Liver (tissue), 9 donors: ENCODE measurements around the gene CD300C. TPM values are rescaled to one million over a fixed set of nuclear protein-coding genes. Genes with fewer than 3 reads are reported as not detected.
"Not testable (repeated sequence)": the region's sequence is repeated elsewhere in the genome, so short reads cannot be mapped to it uniquely, and the experiment has no call there.

Source experiments
- DNase-seq: peaks from one replicate; pipeline ENCODE4 v3.0.0-alpha.2; 2017; ENCODE audit warnings: low spot score
- H3K27ac ChIP-seq, 2 donors: one replicate each; pipeline ENCODE4 v1.7.0; 2013; ENCODE audit warnings: inconsistent platforms in 2 of 2, low read length in 2 of 2, control low read depth in 1 of 2, low read depth in 1 of 2, mild to moderate bottlenecking in 1 of 2
- H3K27me3 ChIP-seq, 4 donors: one replicate each; pipeline versions ENCODE4 v1.6.1 to v1.7.0; 2013; ENCODE audit warnings: low read length in 3 of 4, inconsistent platforms in 1 of 4, mild to moderate bottlenecking in 1 of 4, moderate library complexity in 1 of 4; ENCODE audit not compliant: control insufficient read depth in 4 of 4, insufficient read depth in 4 of 4
- H3K36me3 ChIP-seq, 4 donors: one replicate each; pipeline versions ENCODE4 v1.6.1 to v1.7.0; 2013; ENCODE audit warnings: low read length in 3 of 4, mild to moderate bottlenecking in 3 of 4, low read depth in 1 of 4, moderate library complexity in 1 of 4; ENCODE audit not compliant: control insufficient read depth in 4 of 4, insufficient read depth in 3 of 4
- H3K4me1 ChIP-seq, 4 donors: one replicate each; pipeline versions ENCODE4 v1.6.1 to v1.7.0; 2013; ENCODE audit warnings: low read length in 3 of 4, mild to moderate bottlenecking in 3 of 4, moderate library complexity in 1 of 4; ENCODE audit not compliant: control insufficient read depth in 4 of 4, insufficient read depth in 4 of 4
- H3K4me3 ChIP-seq, 3 donors: one replicate each; pipeline versions ENCODE4 v1.6.1 to v1.7.0; 2013; ENCODE audit warnings: low read length in 3 of 3, control low read depth in 1 of 3, low read depth in 1 of 3, mild to moderate bottlenecking in 1 of 3
- H3K9ac ChIP-seq, 2 donors: one replicate each; pipeline ENCODE4 v1.7.0; 2013; ENCODE audit warnings: low read length in 2 of 2, mild to moderate bottlenecking in 2 of 2, moderate library complexity in 2 of 2, control low read depth in 1 of 2, low read depth in 1 of 2
- H3K9me3 ChIP-seq, 4 donors: one replicate each; pipeline versions ENCODE4 v1.6.1 to v1.7.0; 2013; ENCODE audit warnings: low read length in 3 of 4; ENCODE audit not compliant: control insufficient read depth in 4 of 4
- ATF3 ChIP-seq: IDR thresholded peaks from 2 replicates; pipeline ENCODE4 v1.6.1; 2016; ENCODE audit warnings: antibody characterized with exemption
- CTCF ChIP-seq: fragments of 150-350 bp; IDR thresholded peaks from 2 replicates; pipeline ENCODE4 v1.5.1; 2017; ENCODE audit warnings: improper control_type of control experiment, low read depth, low read length; ENCODE audit not compliant: missing input control
- EGR1 ChIP-seq, 2 donors: IDR thresholded peaks; 2 replicates each; pipeline ENCODE4 v1.6.1; 2016 to 2018; ENCODE audit warnings: antibody characterized with exemption in 2 of 2, low read depth in 2 of 2
- FOXA1 ChIP-seq: IDR thresholded peaks from 2 replicates; pipeline ENCODE4 v1.6.1; 2016; ENCODE audit warnings: antibody characterized with exemption
- FOXA2 ChIP-seq: IDR thresholded peaks from 2 replicates; pipeline ENCODE4 v1.6.1; 2016; ENCODE audit warnings: antibody characterized with exemption
- HNF4A ChIP-seq, 2 donors: conservative IDR thresholded peaks; 2 replicates each; pipeline ENCODE4 v1.6.1; 2016; ENCODE audit warnings: antibody characterized with exemption in 2 of 2, mild to moderate bottlenecking in 2 of 2
- HNF4G ChIP-seq: IDR thresholded peaks from 2 replicates; pipeline ENCODE4 v1.6.1; 2016; ENCODE audit warnings: antibody characterized with exemption
- JUND ChIP-seq, 2 donors: IDR thresholded peaks; 2 replicates each; pipeline ENCODE4 v1.6.1; 2016; ENCODE audit warnings: antibody characterized with exemption in 2 of 2
- MAX ChIP-seq: IDR thresholded peaks from 2 replicates; pipeline ENCODE4 v1.6.1; 2016; ENCODE audit warnings: antibody characterized with exemption
- NR2F2 ChIP-seq: IDR thresholded peaks from 2 replicates; pipeline ENCODE4 v1.6.1; 2016; ENCODE audit warnings: antibody characterized with exemption
- RAD21 ChIP-seq, 2 donors: IDR thresholded peaks; 2 replicates each; pipeline ENCODE4 v1.6.1; 2016; ENCODE audit warnings: antibody characterized with exemption in 2 of 2, mild to moderate bottlenecking in 2 of 2
- REST ChIP-seq: IDR thresholded peaks from 2 replicates; pipeline ENCODE4 v1.6.1; 2016; ENCODE audit warnings: antibody characterized with exemption, mild to moderate bottlenecking
- RXRA ChIP-seq, 2 donors: IDR thresholded peaks; 2 replicates each; pipeline ENCODE4 v1.6.1; 2017 to 2018; ENCODE audit warnings: antibody characterized with exemption in 2 of 2, mild to moderate bottlenecking in 1 of 2
- SP1 ChIP-seq: IDR thresholded peaks from 2 replicates; pipeline ENCODE4 v1.6.1; 2018; ENCODE audit warnings: antibody characterized with exemption, mild to moderate bottlenecking
- YY1 ChIP-seq: IDR thresholded peaks from 2 replicates; pipeline ENCODE4 v1.6.1; 2016; ENCODE audit warnings: antibody characterized with exemption, mild to moderate bottlenecking
- ZBTB33 ChIP-seq: IDR thresholded peaks from 2 replicates; pipeline ENCODE4 v1.6.1; 2016; ENCODE audit warnings: antibody characterized with exemption
- whole genome bisulfite sequencing: extraction: QIAGEN DNeasy Blood & Tissue Kit; methylation state at CpG from one replicate; pipeline ENCODE4 v1.1.7; 2013; 5-methylcytosine and 5-hydroxymethylcytosine counted together
- polyA plus RNA-seq, 2 donors: library from polyadenylated mRNA; stranded (reverse) in 1 of 2; unstranded in 1 of 2; fragments of 200-250 nt in 1 of 2; fragments of >200 nt in 1 of 2; fragmentation: Nextera tagmentation in 1 of 2; extraction: Ambion mirVana in 1 of 2; gene quantifications; one replicate each; pipeline versions ENCODE4 v1.2.1 to v1.2.3, GENCODE V29; 2013 to 2015
- total RNA-seq, 2 donors: library from RNA; depleted of rRNA; stranded (reverse); fragments of >200 nt; gene quantifications; one replicate each; pipeline ENCODE4 v1.2.3, GENCODE V29; 2014
- donor health status: healthy.
- donor health status: healthy.
- donor health status: healthy.
- donor health status: healthy.
- donor health status: healthy.

The CD300C gene
- total and polyA plus RNA-seq, 4 donors = 0.17 to 1.5 (median 1.0) TPM

GRCh38 chr17:74512036-74512435, 33.9 kb downstream of the CD300C start:
- no peak overlapping the region for H3K4me3 ChIP-seq
- DNase-seq = no peak
- H3K36me3 ChIP-seq = no peaks in the 10 kb centered on the region
- H3K27me3 ChIP-seq = no peaks in the 10 kb centered on the region
- H3K4me1 ChIP-seq = no peaks in the 10 kb centered on the region
- no peaks in the 10 kb centered on the region for H3K9me3 ChIP-seq
- TF ChIP-seq REST (no peak), SP1 (no peak), NR2F2 (no peak), FOXA1 (no peak), MAX (no peak), HNF4G (no peak), EGR1 (IDR thresholded peaks at IDR 0.05; ENCODE audit: low read depth in 2 of 2) (no peak), RAD21 (IDR thresholded peaks at IDR 0.05) (no peak), HNF4A (conservative IDR thresholded peaks at IDR 0.05) (no peak), CTCF (no peak)
- no peak overlapping the region for H3K27ac ChIP-seq
- 87% methylated on average over 2 of the region's 2 CpGs for WGBS
- H3K9ac ChIP-seq = no peak overlapping the region

GRCh38 chr17:74508156-74508555, 37.8 kb downstream of the CD300C start:
- TF ChIP-seq RAD21 (IDR thresholded peaks at IDR 0.05) (no peak), HNF4G (no peak), EGR1 (IDR thresholded peaks at IDR 0.05; ENCODE audit: low read depth in 2 of 2) (no peak), RXRA (IDR thresholded peaks at IDR 0.05) (no peak), FOXA2 (no peak), JUND (IDR thresholded peaks at IDR 0.05) (no peak), HNF4A (conservative IDR thresholded peaks at IDR 0.05) (no peak), ZBTB33 (no peak), YY1 (no peak), ATF3 (no peak)
- Histone ChIP-seq H3K9me3 (no peaks in the 10 kb centered on the region), H3K27me3 (no peaks in the 10 kb centered on the region), H3K9ac (no peak overlapping the region), H3K27ac (no peak overlapping the region), H3K4me3 (no peak overlapping the region), H3K4me1 (no peaks in the 10 kb centered on the region), H3K36me3 (no peaks in the 10 kb centered on the region)
- no peak for DNase-seq

GRCh38 chr17:74503949-74504348, 42.0 kb downstream of the CD300C start:
- not testable (repeated sequence) for H3K27ac ChIP-seq, H3K9me3 ChIP-seq, H3K36me3 ChIP-seq, H3K27me3 ChIP-seq, H3K4me3 ChIP-seq, DNase-seq, H3K9ac ChIP-seq, H3K4me1 ChIP-seq
- WGBS = 74% methylated on average over 5 of the region's 5 CpGs
